ENCODE data around the gene IPO9.

Gene IPO9

DNA sequence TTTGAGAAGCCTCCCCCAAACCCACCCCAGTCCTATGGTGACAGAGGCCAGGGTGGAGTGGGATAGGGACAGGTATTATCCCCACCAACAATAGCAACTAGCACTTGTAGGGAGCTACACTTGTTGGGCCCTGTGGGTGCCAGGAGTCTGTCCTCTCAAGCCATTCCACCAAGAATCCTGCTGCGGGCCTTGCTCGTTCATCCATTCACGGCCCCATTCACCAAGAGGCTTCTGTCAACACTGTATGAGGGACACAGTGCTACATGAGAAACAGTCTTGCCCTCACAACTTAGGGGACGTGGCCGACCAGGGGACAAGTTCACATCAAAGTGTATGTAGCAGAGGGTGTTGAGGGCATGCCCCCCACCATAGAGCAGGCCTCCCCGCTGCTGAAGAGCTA is 78.7 kb downstream of the IPO9 start:
- DNase-seq, result no peak

DNA sequence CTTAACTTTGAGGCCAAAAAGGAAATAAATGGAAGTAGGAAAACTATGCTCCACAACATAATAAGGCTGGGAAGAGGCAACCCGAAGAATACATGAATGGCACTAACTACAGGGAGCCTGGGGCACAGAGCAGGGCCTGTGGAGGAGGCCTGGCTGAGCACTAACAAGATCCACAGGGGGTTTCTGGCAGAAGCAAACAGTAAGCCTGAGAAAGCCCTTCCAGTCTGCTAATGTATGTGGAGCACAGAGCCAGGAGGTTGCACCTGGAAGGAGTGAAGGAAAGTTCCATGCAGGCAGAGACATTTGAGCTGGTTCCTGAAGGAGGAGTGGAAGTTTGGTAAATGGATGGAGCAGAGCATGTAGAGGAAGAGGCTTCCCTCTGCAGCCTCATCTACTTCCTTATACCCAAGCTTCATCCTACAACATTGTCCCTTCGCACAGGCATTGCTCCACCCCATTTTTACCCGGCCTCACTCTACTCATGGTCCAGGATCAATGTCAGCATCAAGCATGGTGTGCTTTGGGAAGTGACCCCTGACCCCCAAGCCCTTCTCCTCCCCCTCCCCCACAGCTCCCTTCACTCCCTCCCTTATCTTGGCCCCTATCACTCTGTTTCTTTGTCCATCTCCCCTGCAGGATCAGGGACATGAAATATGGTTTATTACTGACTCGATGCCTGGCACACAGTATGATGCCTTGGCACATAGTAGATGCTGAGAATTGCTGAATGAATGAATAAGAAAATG is 83.0 kb downstream of the IPO9 start:
- DNase-seq, result no peak

DNA sequence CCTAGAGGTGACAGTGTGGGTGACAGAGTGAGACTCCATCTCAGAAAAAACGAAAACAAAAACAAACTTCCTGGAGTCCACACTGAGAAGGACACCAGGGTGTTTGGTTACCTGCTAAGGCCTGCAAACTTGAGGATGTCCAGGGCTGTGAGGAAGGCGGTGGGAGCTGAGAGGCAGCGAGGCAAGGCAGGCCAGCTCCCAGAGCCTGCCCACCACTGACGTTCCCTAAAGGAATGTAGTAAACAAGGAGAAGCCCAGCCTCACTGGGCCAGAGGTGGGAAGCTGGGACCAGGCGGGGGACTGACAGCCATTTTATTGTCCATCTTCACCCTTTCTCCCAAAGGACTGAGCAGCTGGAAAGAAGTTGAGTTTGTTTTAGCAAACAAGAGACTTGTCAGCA is 83.9 kb downstream of the IPO9 start:
- DNase-seq, result no peak

DNA sequence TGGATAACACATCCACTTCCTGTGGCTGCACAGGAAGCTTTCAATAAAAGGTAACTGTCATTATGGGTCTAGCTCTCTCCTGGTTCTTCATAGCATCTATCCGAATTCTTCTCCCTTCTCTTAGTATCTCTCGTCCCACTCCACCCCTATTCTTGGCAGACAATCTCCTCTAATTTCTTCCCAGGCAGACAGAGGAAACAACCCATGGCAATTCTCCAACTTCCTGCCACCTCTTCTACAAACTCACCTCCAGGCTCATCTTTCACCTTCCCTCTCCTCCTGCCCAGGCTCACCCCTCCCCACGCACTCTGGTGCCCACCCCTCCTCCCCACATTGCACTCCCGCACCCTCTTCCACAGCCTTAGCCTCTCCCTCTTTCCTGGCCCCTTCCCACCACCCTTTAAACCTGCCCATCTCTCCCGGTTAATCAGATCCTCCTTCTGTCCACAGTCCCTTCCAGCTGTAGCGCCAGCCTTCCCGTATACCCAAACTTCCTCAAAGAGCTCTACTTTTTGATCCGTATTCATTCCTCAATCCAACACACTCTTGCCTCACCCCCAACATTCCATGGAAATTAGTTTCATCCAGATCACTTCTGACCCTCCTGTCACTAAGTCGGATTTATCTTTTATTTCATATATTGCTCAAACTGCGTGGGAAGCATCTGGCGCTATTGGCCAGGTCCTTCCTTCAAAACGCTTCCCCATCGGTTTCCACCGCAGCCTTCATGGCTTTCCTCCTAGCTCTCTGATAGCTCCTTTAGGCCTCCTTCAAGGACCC is 85.7 kb downstream of the IPO9 start:
- DNase-seq, result no peak

DNA sequence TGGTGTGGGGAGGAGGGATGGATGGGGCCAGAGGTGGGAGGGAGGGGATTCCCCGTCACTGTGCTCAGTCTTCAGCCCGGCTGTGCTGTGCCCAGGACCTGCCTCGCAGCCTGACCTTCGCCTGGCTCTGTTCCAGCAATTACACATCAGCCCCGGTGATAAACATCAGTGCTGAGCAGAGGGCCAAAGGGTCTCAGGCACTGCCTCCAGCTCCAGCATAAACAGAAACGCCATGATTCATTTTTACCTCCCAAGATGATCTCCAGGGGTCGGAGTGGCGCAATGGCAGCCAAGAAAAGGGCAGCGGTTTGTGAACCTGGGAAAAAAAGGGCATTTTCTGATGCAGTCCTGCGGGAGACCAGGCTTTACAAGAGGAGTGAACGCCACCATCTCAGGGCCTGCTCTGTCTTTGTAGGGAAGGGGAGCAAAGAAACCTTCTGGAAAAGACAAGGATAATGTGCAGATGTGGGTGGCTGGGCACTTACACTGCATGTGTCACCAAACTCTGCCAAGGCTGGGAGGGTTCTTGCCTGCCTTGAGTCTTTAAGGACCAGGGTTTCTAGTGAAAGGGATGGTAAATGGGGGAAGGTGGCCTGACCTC is 87.8 kb downstream of the IPO9 start:
- no peak for DNase-seq

DNA sequence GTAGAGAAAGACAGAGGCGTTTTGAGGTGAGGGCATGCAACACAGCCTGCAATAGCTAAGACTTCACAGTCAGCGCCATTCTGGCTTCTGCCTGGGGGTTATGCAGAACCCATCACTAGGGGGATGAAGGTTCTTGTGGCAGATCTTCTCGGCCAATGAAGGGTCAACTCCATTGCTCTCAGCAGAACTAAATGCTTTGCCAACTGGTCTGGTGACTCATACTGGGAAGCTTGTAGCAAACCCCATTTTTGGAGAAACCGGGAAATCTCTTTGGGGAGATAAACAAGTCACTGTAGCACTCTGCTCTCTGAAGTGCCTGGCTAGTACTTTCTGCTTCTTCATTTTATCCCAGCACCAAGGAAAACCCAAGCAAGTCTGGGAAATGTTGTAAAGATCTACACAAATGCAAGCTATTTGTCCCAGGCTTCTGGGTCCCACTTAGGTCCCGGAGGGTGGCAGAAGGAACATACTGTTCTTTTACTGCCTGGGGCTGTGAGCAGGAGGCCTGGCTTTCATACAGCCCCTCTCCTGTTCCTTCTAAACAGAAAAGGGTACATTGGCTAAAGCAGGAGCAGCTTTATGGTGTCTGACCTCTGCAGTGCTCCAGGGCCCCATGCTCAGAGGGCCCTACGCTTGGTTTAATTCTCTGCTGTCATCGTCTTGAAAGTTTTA is 88.5 kb downstream of the IPO9 start:
- DNase-seq, result no peak

DNA sequence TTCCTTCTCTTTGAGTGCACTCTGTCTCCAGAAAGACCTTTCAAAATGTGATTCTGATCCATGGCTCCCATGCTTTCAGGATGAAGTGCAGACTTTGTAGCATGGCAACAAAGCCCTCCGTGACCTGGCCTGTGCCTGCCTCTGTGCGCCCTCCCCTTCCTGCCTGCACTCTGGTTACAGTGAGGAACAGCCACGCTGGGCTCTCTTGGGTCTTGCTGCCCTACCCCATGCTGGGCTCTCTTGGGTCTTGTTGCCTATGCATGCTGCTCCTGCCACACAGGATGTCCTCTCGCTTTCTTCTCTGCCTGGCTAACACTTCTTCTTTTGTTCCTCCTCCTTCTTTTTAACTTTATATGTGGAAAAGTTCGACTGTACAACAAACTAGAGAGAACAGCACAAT is 89.4 kb downstream of the IPO9 start:
- no peak for DNase-seq

DNA sequence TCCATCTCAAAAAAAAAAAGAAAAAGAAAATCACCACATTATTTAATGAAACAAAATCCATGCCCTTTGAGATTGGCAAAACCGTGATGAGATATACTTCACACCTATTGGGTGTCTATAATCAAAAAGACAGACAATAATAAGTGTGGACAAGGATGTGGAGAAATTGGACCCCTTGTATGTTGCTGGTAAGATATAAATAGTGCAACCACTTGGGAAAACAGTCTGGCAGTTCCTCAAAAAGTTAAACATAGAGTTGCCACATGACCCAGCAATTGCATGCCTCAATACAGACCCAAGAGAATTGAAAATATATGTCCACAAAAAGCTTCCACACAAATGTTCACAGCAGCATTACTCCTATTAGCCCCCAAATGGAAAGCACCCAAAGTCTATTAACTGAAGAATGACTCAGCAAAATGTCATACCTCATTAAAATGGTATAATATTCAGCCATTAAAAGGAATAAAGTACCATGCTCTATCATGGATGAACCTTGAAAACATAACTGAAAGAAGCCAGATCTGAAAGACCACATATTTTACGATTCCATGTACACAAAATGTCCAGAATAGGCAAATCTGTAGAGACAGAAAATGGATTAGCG is 93.1 kb downstream of the IPO9 start:
- DNase-seq, result no peak

DNA sequence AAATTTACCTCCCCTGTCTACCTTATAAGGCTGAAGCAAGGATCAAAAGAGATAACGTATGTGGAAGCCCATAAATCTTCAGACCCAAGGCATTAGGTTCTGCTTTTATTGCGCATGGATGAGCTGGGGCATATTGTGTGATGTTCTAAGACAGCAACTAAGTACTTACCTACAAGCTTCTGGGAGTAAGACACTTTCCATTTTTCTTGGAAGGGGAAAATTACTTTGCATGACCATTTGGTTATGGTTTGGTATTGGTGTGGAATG is 96.3 kb downstream of the IPO9 start:
- no peak for DNase-seq

DNA sequence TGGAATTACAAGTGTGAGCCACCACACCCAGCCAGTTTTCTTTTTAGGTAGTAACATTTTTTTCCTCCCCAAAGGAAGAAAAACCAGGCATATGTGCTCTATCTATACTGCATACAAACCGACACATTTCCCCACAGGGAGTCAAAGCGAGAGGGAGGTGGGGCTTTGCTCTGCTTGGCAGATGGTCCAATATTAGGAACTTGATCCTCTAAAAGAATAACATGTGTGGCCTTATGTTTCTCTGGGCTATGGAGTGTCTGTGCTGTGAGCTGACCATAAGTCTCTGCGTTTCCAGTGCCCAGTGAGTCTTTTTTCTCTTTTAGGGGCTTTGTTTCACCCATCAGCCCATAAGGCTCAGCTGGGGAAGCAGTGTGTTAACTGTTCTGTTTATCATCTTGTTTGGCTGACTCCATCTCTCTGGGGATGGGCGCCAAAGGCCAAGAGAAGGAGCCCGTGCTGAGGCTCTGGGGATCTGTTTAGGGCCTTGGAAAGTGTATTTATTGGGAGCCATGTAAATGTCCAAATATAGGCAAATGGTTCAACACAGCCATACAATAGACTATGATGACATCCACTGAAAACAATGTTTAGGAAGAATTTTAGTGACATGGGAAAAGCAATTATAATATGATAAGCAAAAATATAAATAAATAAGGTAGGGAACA is 97.2 kb downstream of the IPO9 start:
- DNase-seq, result no peak

DNA sequence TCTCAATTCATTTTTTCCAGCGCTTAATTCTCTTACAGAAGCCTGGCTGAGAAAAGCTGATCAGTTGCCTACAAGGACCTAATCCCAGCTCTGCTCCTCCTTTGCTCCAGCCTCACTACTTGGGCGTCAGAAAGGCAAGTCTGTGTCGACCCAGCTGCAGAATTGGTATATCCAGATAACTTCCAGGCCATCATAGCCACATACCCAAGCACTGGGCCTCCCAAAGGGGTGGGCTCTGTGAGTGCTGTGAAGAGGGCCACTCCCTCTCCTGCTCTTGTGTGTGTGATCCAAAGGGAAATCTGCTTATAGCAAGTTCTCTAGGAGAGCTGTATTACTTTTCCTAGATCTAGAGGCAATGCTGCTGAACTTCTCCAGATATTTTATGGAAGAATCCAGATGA is 99.3 kb downstream of the IPO9 start:
- DNase-seq, result no peak

DNA sequence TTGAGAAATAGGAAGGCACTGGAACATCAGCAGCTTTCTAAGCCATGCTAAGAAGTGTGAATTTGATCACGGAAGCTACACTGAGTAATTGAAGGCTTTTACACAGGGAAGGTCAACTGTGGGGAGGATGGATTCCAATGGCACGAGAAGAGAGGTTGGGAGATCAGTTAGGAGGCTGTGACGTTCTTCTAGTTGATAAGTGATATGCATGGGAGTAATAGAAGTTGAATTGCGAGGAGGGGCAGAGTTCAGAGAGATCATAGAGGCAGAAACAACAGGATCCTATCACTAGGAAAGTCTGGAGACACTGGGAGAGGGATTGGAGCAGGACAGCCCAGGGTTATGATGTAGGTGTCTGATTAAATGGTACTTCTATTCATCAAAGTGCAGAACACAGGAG is 101.2 kb downstream of the IPO9 start:
- no peak for DNase-seq

DNA sequence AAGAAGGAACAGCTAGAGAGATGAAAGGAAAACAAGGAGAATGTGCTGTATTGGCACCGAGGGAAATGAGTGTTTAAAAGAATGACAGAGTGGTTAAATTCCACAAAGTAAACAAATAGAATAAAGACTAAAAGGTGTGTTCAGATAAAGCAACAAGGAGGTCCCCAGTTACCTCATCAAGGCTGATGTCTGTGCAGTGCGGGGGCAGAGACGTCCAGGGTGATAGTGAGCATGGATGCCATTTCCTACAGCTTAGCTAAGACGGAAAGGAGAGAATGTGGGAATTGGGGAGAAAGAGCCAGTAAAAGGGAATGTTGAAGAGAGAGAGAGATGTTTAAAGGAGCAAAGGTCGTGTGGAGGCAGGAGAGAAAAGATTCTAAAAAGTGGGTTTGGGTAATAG is 101.8 kb downstream of the IPO9 start:
- DNase-seq, result no peak
